CD4-positive, alpha-beta T cell treated with Interleukin-4 for 1 hour (primary cell): ENCODE measurements around the gene CFAP100.

Experiments used
- DNase-seq, 2 donors: peaks; one replicate each; pipeline ENCODE4 v3.0.0-alpha.2; 2020 to 2022

The CFAP100 gene

DNA sequence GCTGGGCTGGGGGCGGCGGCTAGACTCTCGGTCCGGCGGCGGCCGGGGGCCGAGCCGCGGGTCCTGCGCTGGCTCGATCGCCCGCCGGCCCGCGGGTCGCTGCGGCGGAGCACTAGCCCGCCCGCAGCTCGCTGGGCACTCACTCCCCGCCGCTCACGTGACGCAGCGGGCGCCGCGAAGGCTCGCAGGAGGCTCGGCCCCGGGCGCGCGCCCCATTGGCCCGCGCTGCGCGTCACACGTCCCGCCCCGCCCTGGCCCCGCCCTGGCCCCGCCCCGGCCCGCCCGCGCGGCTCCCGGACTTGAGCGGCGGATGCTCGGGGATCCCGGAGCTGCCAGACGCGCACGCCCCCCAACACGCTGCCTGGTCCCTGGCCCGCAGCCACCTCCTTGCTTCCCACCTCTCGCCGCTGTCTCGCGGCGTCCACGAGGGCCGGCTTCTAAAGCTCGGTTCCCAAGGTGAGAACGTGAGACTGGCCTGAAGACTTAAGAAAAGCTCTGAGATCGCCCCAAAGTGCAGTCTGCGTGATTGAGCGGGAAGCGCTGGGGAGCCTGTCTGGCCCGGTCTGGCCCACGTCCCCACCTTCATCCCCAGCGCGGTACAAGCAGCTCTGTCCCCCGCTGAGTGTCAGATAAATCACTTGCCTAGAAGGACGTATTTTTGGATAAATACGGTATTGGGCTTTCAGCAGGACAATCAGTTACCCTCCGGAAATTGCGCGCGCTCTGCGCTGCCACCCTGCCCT is 37.2 kb upstream of the CFAP100 start, which contains the start of gene KLF15:
KLF15 (minus strand) TSS at position 114 of the 743 bp plus-strand sequence. CDS start 4,486 bp downstream, outside the sequence.
- DNase-seq = peak; percentile 76 to 78

DNA sequence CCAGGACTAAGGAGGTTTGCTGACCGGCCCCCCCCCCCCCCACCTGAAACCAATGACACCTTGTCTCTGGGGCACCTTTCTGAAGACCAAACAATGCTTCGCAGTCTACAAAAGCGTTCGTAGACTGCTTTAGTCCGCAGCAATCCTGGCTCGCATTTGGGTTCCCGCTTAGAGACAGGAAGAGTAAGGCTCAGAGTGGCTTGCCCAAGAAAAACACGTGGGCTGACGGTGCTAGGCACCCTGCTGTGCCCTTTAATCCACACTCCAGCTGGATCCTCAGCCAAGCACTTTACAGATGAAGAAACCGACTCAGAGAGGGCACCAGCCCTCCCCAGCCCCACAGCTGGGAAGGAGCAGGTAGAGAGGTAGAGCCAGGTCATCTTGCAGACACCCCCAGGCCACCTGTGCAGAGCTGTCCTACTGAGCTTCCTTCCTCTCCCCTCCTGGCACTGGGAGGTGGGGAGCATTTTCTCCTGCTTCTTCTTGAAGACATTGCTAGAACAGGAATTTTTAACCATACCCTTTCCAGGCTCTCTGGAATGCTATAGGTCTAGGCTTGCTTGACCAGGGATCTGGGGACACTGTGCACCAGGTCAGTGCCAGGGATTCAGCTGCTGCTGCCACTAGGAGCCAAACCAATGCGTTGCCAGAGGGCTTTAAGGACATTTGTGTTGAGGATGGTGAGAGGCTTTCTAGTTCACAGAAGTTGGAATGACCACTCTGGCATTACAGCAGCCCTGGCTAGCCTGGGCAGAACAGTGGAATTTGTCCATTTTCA is 36.5 kb upstream of the CFAP100 start:
- no peak for DNase-seq

- DNase-seq = no peak
Observed at GRCh38 chr3:126358816-126359181, 35.9 kb upstream of the CFAP100 start.

DNA sequence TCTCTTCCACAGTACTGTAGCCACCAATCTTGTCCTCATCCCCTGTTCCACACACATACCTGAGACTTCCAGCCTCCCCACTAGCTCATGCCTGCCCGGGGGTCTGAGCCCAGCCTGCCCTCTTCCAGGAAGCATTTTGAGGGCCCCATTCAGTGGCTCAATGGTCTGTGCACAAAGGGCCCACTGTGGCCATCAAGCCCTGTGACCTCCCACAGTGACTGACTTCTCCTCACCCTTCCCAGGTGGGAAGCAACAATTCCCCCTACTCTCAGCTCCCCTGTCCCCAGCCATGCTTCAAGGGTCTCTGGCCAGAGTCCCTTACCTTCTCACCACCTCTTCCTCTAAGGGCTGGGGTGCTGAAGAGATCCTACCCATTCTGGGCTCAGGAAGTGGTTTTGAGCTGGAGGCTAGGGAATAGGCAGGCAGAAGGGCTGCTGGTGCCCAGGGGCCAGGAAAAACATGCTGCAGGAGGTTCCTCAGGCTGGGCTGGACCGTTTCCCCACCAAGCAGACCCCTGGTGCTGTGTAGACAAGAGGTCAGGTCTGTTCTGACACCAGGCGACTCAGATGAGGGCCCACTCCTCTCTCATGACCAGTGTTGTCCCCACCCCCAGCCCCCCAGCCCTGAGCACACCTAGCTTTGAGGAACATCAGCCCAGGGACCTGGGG is 34.5 kb upstream of the CFAP100 start:
- DNase-seq = no peak

- DNase-seq = no peak
Observed at GRCh38 chr3:126360714-126361060, 34.0 kb upstream of the CFAP100 start.

- DNase-seq = no peak
Observed at GRCh38 chr3:126361211-126361610, 33.5 kb upstream of the CFAP100 start.

DNA sequence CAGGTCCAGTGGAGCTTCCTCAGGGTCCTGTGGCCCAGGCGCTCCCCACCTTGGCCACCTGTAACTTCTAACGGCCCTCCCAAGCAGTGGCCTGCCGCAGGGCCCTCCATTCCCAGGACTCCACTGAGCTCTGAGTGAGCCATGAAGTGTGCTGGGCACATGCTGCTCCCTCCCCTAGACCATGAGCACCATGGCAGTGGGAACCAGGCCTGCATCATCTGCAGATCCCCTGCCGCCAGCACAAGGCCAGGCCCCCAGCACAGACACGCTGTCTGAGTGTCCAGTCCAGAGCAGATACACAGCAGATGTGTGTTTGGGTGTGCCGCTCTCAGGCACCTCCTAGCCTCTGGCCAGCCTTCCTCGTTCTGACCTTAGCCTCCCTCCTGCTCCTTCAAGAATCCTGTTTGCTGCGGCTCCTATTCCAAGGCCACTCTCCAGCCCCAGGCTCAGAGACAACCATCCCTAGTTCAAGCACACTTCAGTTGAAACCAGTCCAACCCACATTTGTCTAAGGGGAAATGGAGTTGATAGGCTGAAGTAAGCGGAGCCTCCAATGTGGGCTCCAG is 30.5 kb upstream of the CFAP100 start:
- no peak for DNase-seq

DNA sequence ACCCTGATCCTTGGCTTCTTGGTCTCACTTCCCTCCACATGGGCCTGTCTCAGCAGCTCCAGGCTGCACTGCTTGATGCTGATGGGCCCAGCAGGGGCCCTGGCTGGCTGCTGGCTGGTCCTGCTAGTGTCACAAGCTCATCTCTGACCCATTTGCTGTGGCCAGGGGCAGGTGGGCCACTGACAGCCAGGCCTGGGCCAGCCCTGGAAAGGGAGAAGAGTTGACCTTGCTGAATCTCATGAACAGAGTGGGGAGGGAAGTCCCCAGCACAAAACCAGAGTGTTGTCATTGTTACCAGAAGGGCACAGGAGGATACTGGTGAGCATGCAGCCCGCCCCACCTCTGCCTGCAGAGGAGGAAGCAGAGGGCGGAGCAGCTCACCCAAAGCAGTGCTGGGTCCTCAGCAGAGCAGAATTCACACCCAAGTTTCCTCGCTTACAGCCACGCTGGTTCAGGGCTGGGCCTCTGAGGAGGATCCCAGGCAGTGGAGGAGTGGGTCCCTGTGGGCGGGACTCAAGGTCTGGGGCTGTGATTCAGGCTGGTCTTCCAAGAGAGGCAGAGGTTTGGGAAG is 29.9 kb upstream of the CFAP100 start:
- no peak for DNase-seq

DNA sequence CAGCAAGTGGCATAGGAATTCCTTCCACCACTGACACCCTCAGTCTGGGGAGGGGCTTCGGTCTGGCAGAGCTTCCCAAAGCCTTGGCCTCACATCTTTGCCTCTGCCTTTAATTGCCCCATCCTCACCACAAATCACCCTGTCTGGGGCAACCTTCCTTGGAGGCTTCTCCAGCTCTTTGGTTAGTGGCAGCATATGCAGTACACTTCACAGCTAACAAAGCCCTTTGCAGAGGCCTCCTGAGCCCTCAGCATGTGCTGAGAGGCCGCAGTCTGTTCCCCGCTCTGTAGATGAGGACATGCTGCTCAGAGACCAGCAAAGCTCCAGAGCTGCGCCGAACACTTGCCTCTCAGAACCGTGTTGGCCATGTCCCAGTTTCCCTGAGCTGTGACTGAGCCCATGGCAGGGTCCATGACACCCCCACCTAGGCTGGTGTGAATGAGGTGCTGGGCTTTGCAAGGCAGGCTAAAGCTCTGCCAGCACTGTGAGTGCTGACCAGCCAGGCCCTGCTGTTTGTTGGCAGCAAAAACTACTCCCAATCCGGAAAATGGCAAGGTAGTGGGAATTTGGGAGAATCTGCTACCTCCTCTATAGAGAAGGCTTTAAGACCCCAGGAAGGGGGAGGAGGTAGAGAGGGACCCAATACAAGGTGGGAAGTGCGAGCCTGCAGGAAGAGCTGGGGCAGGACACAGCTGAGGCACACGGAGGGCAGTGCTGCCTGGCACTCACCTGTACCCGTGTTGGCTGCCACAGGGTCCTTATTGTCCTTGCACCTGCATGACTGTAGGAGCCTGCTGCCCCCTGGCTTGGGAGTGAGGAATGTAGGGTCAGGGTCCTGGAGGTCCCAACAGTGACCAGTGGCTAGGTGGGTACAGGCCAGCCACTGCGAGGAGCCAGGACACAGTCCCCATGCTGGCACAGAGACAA is 29.1 kb upstream of the CFAP100 start:
- DNase-seq = no peak

GRCh38 chr3:126367316-126367805 is 27.3 kb upstream of the CFAP100 start:
- DNase-seq = no peak

- no peak for DNase-seq
Observed at GRCh38 chr3:126369490-126369889, 25.2 kb upstream of the CFAP100 start.

DNA sequence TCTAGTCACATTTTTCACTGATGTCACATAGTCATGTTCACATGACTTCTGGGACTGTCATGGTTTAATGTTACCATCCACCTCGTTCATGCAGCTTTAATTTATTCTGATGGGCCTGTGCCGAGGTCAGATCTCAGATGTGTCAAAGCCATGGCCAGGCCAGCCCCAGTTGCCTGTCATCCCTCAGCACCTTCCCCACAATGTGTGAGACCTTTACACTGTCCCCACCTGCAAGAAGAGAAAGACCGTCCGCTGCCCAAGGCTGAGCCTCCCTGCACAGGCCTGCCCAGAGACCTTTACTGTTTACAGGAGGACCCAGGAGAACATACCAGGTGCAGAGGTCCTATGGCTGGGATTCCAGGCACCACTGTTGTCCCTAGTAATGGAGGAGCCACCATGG is 24.7 kb upstream of the CFAP100 start:
- no peak for DNase-seq

- no peak for DNase-seq
Observed at GRCh38 chr3:126370606-126371005, 24.1 kb upstream of the CFAP100 start.

DNA sequence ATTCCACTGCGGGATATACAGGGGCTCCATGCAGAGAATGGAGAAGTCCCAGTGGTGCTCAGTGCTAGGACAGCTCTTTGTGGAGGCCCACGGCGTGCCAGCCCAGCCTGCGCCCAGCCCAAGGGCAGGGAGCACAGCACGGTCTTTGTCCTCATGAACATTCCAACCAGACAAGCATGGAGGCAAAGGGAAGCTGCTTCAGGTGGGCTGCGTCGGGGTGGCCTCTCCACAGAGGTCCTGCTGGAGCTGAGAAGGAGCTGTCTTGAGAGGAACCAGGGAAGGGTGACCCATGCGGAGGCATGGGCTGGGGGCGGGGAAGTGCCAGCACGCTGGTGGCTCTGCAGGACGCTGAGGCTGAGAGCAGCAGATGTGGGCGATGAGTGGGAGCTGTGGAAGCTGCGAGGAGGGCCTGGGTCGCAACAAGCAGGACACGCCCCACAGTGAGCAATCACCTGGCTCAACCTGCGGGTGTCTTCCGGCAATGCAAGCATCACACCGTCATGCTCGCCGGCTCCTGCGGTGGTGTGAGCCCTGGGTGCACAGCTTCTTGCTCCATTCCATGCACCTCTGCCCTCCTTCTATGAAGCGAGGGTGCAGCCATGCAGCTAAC is 23.5 kb upstream of the CFAP100 start:
- no peak for DNase-seq

DNA sequence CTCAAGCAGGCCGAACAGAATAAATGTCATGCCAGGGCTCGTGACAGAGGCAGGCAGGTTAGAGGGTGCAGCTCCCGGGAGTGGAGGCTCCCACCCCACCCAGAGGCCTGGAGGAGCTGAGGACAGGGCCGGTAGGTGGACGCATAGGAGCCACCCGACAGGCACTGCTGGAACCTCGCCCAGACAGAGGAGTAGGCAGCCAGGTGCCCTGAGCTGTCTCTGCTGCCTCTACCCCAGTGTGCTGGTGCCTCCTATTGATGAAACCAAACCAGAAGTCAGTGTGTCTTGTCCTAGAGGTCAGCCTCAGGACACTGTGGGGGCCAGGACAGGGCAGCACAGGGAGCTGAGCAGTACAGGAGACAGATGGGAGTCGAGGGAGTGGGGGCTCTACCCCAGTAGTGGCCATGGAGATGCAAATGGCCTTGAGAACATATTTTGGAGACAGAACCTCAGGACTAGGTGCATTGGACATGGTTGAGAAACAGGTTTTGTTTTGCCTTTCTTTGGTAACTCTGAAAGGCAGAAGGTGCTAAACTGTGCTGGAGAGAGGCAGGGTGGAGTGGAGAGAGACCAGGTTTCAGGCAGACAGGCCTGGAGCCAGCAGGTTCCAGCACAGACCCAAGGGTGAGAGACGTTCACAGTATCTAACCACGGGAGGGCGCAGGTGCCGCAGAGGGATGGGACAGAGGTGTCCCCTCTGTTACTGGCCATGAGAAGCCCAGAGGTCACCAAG is 22.1 kb upstream of the CFAP100 start:
- DNase-seq = no peak

GRCh38 chr3:126373146-126373613 is 21.5 kb upstream of the CFAP100 start:
- no peak for DNase-seq

DNA sequence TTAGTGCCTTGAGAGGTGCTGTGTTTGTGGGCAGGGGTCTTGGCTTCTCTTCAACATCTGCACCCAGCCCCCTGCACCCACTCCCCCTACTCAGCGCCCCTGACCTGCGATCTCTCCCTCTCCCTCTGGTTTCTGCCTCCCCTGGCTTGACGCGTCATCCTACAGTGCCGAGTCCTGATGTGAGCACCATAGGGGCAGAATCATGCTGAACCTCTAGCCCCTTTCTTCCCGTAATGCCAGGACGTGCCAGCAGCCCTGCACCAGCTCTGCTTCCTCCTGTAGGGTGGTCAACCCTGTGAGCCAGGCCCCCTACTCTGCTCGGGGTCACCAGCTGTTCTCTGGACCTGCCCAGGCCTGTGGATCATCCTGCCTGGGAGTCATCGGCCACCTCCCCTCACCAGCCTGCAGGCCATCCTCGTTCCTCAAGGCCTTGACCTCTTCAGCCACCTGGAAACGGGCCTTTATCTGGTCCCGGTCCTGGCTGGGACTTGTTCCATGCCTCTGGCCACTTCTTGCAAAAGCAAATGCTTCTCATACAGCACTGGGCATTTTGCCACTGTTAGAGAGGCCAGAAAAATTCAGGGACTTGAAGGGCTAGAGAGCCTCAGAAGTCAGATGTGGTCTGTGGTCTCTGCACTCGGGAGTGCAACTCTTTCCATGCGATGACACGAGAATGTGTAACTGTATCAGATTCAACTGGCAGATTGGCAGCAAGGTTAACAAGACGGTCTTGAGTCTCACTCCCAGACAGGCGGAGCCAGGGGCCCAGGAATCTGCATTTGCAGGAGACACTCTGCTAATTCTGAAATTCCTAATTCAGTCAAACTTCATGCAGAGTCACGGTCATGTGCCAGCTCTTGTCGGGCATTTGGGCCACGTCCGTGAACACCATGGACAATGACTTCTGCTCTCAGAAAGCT is 20.8 kb upstream of the CFAP100 start:
- no peak for DNase-seq

GRCh38 chr3:126375835-126376331 is 18.8 kb upstream of the CFAP100 start:
- no peak for DNase-seq

DNA sequence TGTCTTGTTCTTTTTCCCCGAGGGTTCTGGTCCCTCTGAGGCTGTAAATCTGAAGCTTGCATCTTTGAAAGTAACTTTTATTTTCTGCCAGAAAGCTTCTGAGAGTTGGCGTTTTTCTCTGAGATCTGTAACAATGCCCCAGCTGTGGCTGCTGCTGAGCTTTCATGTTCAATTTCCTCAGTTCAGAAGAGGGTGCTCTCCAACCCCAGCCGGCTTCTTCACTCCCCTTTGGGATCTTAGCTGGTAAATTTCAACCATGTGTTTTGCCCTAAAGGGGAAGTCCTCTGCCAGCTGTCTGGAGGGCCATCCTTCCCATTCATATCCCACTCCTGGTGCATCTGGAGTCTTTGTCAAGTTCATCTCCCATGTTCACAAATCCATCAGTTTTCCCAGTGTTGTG is 18.3 kb upstream of the CFAP100 start:
- no peak for DNase-seq
